ENCODE results near the gene B4GALT6.

- no peak for TF ChIP-seq CTCF (IDR thresholded peaks at IDR 0.05; ENCODE audit: poor library complexity)
- no peak for TF ChIP-seq EZH2 (IDR thresholded peaks at IDR 0.05; ENCODE audit: borderline replicate concordance)
These were observed 46.9 kb downstream of the B4GALT6 start for GRCh38 chr18:31637445-31637844.

Data from hepatocyte (in vitro differentiated cells).